ENCODE measurements around the gene KIAA1210.

KIAA1210 gene

GRCh38 chrX:119127650-119128049 lies at the start of gene KIAA1210:
Gene KIAA1210, minus strand, starts transcription at chrX:119127812. Its CDS starts 4,170 bp downstream, at chrX:119123642.
- H3K9me2 ChIP-seq (replicated peaks; ENCODE audit: control insufficient read depth, low read length) = no peaks in the 10 kb centered on the region
- no peaks in the 10 kb centered on the region for H3K4me1 ChIP-seq (ENCODE audit: control insufficient read depth, low read length)
- H3K36me3 ChIP-seq (ENCODE audit: control insufficient read depth, low read length) = no peaks in the 10 kb centered on the region
- no peaks in the 10 kb centered on the region for H3F3A ChIP-seq (ENCODE audit: control insufficient read depth, insufficient read depth)
- no peaks in the 10 kb centered on the region for H3K27me3 ChIP-seq (ENCODE audit: control insufficient read depth, low read length)
- no peaks in the 10 kb centered on the region for H3K79me2 ChIP-seq (ENCODE audit: control insufficient read depth, low read length)
- no peak within 1 kb of the TSS for H3K27ac ChIP-seq (ENCODE audit: low read depth, low read length)
- H3K9me3 ChIP-seq (ENCODE audit: control insufficient read depth, insufficient read depth, low read length) = no peaks in the 10 kb centered on the region
- H3K4me3 ChIP-seq (ENCODE audit: low read length) = no peak within 1 kb of the TSS
- TF ChIP-seq CTCF (IDR thresholded peaks at IDR 0.05; ENCODE audit: low read depth, low read length, poor library complexity, severe bottlenecking) = no peak
- TF ChIP-seq EZH2phosphoT487 (IDR thresholded peaks at IDR 0.05; ENCODE audit: borderline replicate concordance, low read length) = no peak
- no peaks in the 10 kb centered on the region for H4K20me1 ChIP-seq (ENCODE audit: control insufficient read depth, insufficient read depth, low read depth, low read length)
- no peak within 1 kb of the TSS for H3K4me2 ChIP-seq (ENCODE audit: low read length)

GRCh38 chrX:119177278-119177677 lies 49.7 kb upstream of the KIAA1210 start:
- TF ChIP-seq CTCF (IDR thresholded peaks at IDR 0.05; ENCODE audit: low read depth, low read length, poor library complexity, severe bottlenecking) (no peak), EZH2phosphoT487 (IDR thresholded peaks at IDR 0.05; ENCODE audit: borderline replicate concordance, low read length) (no peak)
- Histone ChIP-seq H4K20me1 (ENCODE audit: control insufficient read depth, insufficient read depth, low read depth, low read length) (no peaks in the 10 kb centered on the region), H3K4me3 (ENCODE audit: low read length) (no peak overlapping the region), H3K9me2 (replicated peaks; ENCODE audit: control insufficient read depth, low read length) (no peaks in the 10 kb centered on the region), H3K4me2 (ENCODE audit: low read length) (no peak overlapping the region), H3K27ac (ENCODE audit: low read depth, low read length) (no peak overlapping the region), H3K4me1 (ENCODE audit: control insufficient read depth, low read length) (no peaks in the 10 kb centered on the region), H3K36me3 (ENCODE audit: control insufficient read depth, low read length) (no peaks in the 10 kb centered on the region), H3K79me2 (ENCODE audit: control insufficient read depth, low read length) (no peaks in the 10 kb centered on the region), H3K9me3 (ENCODE audit: control insufficient read depth, insufficient read depth, low read length) (no peaks in the 10 kb centered on the region), H3K27me3 (ENCODE audit: control insufficient read depth, low read length) (no peaks in the 10 kb centered on the region), H3F3A (ENCODE audit: control insufficient read depth, insufficient read depth) (no peaks in the 10 kb centered on the region)

GRCh38 chrX:119174900-119175299 lies 47.3 kb upstream of the KIAA1210 start:
- Histone ChIP-seq H3K9me3 (ENCODE audit: control insufficient read depth, insufficient read depth, low read length) (no peaks in the 10 kb centered on the region), H3F3A (ENCODE audit: control insufficient read depth, insufficient read depth) (no peaks in the 10 kb centered on the region), H3K4me3 (ENCODE audit: low read length) (no peak overlapping the region), H3K79me2 (ENCODE audit: control insufficient read depth, low read length) (no peaks in the 10 kb centered on the region), H4K20me1 (ENCODE audit: control insufficient read depth, insufficient read depth, low read depth, low read length) (no peaks in the 10 kb centered on the region), H3K36me3 (ENCODE audit: control insufficient read depth, low read length) (no peaks in the 10 kb centered on the region), H3K27ac (ENCODE audit: low read depth, low read length) (no peak overlapping the region), H3K4me2 (ENCODE audit: low read length) (no peak overlapping the region), H3K27me3 (ENCODE audit: control insufficient read depth, low read length) (no peaks in the 10 kb centered on the region), H3K9me2 (replicated peaks; ENCODE audit: control insufficient read depth, low read length) (no peaks in the 10 kb centered on the region), H3K4me1 (ENCODE audit: control insufficient read depth, low read length) (no peaks in the 10 kb centered on the region)
- TF ChIP-seq EZH2phosphoT487 (IDR thresholded peaks at IDR 0.05; ENCODE audit: borderline replicate concordance, low read length) (no peak), CTCF (IDR thresholded peaks at IDR 0.05; ENCODE audit: low read depth, low read length, poor library complexity, severe bottlenecking) (no peak)

GRCh38 chrX:119168104-119168503 lies 40.5 kb upstream of the KIAA1210 start:
- H3K27ac ChIP-seq (ENCODE audit: low read depth, low read length) = no peak overlapping the region
- H3K4me3 ChIP-seq (ENCODE audit: low read length) = no peak overlapping the region
- H3K36me3 ChIP-seq (ENCODE audit: control insufficient read depth, low read length) = no peaks in the 10 kb centered on the region
- no peak for TF ChIP-seq CTCF (IDR thresholded peaks at IDR 0.05; ENCODE audit: low read depth, low read length, poor library complexity, severe bottlenecking)
- no peak for TF ChIP-seq EZH2phosphoT487 (IDR thresholded peaks at IDR 0.05; ENCODE audit: borderline replicate concordance, low read length)
- H3K4me2 ChIP-seq (ENCODE audit: low read length) = no peak overlapping the region
- H3K79me2 ChIP-seq (ENCODE audit: control insufficient read depth, low read length) = no peaks in the 10 kb centered on the region
- H3F3A ChIP-seq (ENCODE audit: control insufficient read depth, insufficient read depth) = no peaks in the 10 kb centered on the region
- no peaks in the 10 kb centered on the region for H3K9me2 ChIP-seq (replicated peaks; ENCODE audit: control insufficient read depth, low read length)
- no peaks in the 10 kb centered on the region for H4K20me1 ChIP-seq (ENCODE audit: control insufficient read depth, insufficient read depth, low read depth, low read length)
- H3K4me1 ChIP-seq (ENCODE audit: control insufficient read depth, low read length) = no peaks in the 10 kb centered on the region
- no peaks in the 10 kb centered on the region for H3K9me3 ChIP-seq (ENCODE audit: control insufficient read depth, insufficient read depth, low read length)
- H3K27me3 ChIP-seq (ENCODE audit: control insufficient read depth, low read length) = no peaks in the 10 kb centered on the region

All from DOHH2 (cell line).